ENCODE data around the gene EPB41L1.

DNA sequence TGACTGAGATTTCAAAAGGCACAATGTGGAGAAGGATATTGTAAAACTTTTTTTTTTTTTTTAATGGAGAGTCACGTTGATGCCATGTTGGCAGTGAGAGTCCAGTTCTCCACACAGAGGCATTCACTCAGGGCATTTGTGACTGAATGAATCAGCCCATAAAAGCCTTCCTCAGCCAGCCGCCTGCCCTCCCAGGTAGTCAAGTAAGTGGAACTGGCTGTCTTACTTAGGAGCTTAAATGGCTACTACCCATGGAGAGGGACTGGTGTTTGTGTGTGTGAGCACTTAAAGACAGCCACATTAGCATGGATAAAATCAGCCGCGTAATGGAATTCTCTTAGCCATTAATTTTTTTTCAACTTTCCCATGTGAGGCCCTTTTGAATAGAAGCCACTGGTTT, 94.3 kb downstream of the EPB41L1 start:
- TF ChIP-seq TAF1 (IDR thresholded peaks at IDR 0.05; ENCODE audit: borderline replicate concordance, insufficient read depth, low read length) (no peak), POLR2AphosphoS5 (IDR thresholded peaks at IDR 0.05; ENCODE audit: low read depth, low read length) (no peak), SIN3A (IDR thresholded peaks at IDR 0.05; ENCODE audit: borderline replicate concordance, insufficient read depth, low read length) (no peak)
- TF ChIP-seq, protein P1, sequence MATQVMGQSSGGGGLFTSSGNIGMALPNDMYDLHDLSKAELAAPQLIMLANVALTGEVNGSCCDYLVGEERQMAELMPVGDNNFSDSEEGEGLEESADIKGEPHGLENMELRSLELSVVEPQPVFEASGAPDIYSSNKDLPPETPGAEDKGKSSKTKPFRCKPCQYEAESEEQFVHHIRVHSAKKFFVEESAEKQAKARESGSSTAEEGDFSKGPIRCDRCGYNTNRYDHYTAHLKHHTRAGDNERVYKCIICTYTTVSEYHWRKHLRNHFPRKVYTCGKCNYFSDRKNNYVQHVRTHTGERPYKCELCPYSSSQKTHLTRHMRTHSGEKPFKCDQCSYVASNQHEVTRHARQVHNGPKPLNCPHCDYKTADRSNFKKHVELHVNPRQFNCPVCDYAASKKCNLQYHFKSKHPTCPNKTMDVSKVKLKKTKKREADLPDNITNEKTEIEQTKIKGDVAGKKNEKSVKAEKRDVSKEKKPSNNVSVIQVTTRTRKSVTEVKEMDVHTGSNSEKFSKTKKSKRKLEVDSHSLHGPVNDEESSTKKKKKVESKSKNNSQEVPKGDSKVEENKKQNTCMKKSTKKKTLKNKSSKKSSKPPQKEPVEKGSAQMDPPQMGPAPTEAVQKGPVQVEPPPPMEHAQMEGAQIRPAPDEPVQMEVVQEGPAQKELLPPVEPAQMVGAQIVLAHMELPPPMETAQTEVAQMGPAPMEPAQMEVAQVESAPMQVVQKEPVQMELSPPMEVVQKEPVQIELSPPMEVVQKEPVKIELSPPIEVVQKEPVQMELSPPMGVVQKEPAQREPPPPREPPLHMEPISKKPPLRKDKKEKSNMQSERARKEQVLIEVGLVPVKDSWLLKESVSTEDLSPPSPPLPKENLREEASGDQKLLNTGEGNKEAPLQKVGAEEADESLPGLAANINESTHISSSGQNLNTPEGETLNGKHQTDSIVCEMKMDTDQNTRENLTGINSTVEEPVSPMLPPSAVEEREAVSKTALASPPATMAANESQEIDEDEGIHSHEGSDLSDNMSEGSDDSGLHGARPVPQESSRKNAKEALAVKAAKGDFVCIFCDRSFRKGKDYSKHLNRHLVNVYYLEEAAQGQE (IDR thresholded peaks at IDR 0.05; ENCODE audit: insufficient read depth in 1 of 2, low read depth in 2 of 2, low read length in 2 of 2), result no peak

Data from PFSK-1 (cell line).